ENCODE results near the gene ZCCHC24.

ZCCHC24 gene

DNA sequence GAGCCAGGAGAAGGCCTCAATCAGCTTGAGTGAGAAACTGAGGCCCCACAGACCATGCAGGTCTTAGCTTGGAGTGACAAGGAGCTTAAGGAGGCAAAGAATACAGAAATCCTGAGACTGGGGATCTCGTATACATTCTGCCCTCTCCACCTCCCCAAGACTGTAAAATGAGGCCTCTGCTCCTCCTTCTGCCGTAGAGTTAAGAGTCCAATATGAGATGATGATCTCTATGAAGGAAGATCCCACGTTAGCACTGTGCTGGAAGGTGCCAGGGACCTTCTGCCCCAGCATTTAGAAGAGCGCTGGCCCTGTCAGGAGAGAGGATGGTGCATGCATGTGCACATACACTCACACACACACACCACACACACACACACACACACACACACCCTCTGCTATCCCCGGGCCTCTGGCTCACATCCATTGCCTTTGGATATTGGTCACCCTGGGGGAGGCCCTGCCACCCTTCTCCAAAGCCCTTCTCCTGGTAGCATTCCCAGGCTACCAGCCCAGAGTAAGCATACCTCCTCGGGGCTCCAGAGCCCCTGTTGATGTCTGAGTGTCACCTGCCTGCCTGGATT is 15.0 kb downstream of the ZCCHC24 start:
- no peaks in the 10 kb centered on the region for H3K27me3 ChIP-seq (ENCODE audit: control insufficient read depth, insufficient read depth, low read length)

DNA sequence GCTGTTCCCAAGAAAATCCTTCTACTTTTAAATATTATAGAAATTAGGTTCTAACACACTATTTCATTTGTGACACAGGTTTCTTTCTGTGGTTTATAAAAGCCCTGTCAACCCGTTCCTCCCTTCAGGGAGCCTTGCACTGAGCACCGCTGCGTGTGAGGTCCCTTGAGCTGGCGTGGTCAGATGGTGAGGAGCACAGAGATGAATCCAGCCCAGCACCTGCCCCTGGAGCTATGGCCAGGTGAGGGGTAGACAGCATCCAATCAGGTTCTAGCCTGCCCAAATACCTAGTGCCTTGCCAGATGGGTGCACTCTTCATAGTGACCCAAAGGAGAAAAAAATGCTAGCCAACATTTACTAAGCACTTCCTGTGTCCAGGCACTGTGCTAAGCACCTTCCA is 15.7 kb downstream of the ZCCHC24 start:
- no peak overlapping the region for H3K27ac ChIP-seq (ENCODE audit: low read depth, low read length)
- H3K4me1 ChIP-seq (ENCODE audit: control insufficient read depth, insufficient read depth, low read length) = no peaks in the 10 kb centered on the region
- H3K27me3 ChIP-seq (ENCODE audit: control insufficient read depth, insufficient read depth, low read length) = no peaks in the 10 kb centered on the region
- peaks cover 3% of the 10 kb centered on the region; the same call in 1 of the 2 replicates for H3K36me3 ChIP-seq (ENCODE audit: control insufficient read depth, insufficient read depth, low read length)
- no peak overlapping the region for H3K9ac ChIP-seq (ENCODE audit: low read depth, low read length)
- no peak overlapping the region for H3K4me3 ChIP-seq (ENCODE audit: low read depth, low read length)
- no peaks in the 10 kb centered on the region for H3K9me3 ChIP-seq (ENCODE audit: control insufficient read depth, insufficient read depth, low read length)

More for the DNA sequence above, 15.0 kb downstream of the ZCCHC24 start:
- Histone ChIP-seq H3K4me1 (ENCODE audit: control insufficient read depth, insufficient read depth, low read length) (peaks cover under 1% of the 10 kb centered on the region; the same call in 1 of the 2 replicates), H3K36me3 (ENCODE audit: control insufficient read depth, insufficient read depth, low read length) (no peaks in the 10 kb centered on the region), H3K9me3 (ENCODE audit: control insufficient read depth, insufficient read depth, low read length) (no peaks in the 10 kb centered on the region), H3K9ac (ENCODE audit: low read depth, low read length) (no peak overlapping the region), H3K27ac (ENCODE audit: low read depth, low read length) (no peak overlapping the region), H3K4me3 (ENCODE audit: low read depth, low read length) (no peak overlapping the region)

DNA sequence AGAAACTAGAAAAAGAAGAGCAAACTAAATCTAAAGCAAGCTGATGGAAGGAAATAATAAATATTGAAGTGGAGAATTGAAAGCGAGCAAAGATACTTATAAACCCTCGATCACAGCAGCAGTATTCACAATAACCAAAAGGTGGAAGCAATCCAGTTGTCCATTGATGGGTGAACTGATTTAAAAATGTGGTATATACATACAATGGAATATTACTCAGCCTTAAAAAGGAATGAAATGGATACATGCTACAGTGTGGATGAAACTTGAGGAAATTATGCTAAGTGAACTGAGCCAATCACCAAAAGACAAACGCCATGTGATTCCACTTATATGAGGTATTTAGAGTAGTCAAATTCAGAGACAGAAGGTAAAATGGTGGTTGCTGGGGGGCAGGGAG is 17.5 kb downstream of the ZCCHC24 start:
- Histone ChIP-seq H3K36me3 (ENCODE audit: control insufficient read depth, insufficient read depth, low read length) (peaks cover 4% of the 10 kb centered on the region; the same call in 1 of the 2 replicates), H3K4me1 (ENCODE audit: control insufficient read depth, insufficient read depth, low read length) (no peaks in the 10 kb centered on the region), H3K27ac (ENCODE audit: low read depth, low read length) (no peak overlapping the region), H3K9ac (ENCODE audit: low read depth, low read length) (no peak overlapping the region), H3K4me3 (ENCODE audit: low read depth, low read length) (no peak overlapping the region), H3K9me3 (ENCODE audit: control insufficient read depth, insufficient read depth, low read length) (no peaks in the 10 kb centered on the region), H3K27me3 (ENCODE audit: control insufficient read depth, insufficient read depth, low read length) (no peaks in the 10 kb centered on the region)

DNA sequence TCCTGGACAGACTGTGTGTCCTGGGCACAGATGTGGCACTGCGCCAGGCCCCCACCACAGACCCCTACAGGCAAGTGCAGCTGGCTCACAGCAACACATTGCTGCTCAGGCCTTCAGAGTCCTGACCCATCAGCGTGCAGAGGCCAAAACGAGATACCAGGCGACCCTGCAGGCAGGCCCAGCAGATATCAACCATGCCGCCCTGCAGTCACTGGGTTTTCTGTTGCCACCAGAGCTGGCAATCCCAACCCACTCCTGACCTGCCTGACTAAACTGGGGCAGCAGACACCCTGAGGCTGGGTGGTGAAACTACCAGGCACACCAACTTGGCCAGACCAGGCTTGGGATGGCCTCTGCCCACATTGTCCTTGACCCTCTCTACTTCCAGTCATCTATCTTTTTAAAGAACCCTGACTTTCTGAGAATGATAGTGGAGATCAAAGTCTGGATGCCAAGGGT is 20.3 kb downstream of the ZCCHC24 start:
- no peaks in the 10 kb centered on the region for H3K4me1 ChIP-seq (ENCODE audit: control insufficient read depth, insufficient read depth, low read length)
- no peak overlapping the region for H3K4me3 ChIP-seq (ENCODE audit: low read depth, low read length)
- H3K36me3 ChIP-seq (ENCODE audit: control insufficient read depth, insufficient read depth, low read length) = peaks cover 4% of the 10 kb centered on the region; the same call in 1 of the 2 replicates
- H3K27ac ChIP-seq (ENCODE audit: low read depth, low read length) = no peak overlapping the region
- H3K9ac ChIP-seq (ENCODE audit: low read depth, low read length) = no peak overlapping the region
- H3K27me3 ChIP-seq (ENCODE audit: control insufficient read depth, insufficient read depth, low read length) = no peaks in the 10 kb centered on the region
- H3K9me3 ChIP-seq (ENCODE audit: control insufficient read depth, insufficient read depth, low read length) = no peaks in the 10 kb centered on the region

DNA sequence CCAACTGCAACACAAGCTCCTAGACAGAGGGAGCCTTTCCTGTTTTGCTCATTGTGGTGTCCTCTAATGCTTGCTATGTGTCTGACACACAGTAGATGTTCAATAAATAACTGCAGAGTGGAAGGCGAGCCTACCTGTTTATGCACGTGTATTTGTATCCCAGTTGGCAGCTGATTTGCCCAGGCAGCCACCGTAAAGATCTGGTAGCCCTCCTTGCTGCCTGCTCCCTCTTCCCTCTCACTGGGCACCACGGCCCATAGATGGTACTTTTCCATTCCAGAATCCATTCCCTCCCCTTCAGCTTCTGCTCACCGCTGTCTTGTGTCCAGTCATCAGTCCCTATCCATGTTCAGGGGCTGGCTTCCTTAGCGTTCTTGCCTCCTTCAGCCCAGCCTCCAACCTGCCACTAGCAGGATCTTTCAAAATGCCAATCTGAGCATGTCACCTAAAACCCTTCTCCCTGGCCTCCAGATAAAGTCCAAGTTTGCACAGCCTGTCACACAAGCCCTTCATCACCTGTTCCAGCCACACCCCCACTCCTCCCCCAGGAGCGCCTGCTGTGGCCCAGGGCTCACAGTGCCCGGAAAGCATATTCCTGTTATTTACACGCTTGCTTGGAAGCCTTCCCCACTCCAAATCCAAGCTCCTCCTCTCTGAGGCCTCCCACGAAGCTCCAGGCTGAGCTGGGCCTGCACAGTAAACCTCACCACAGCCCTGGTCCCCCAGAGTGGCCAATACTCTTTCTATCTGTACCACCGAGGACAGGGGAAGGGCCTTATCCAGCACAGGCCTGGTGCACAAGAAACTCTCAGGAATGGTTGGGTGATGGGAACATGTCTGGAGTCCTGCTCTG is 21.0 kb downstream of the ZCCHC24 start:
- Histone ChIP-seq H3K4me1 (ENCODE audit: control insufficient read depth, insufficient read depth, low read length) (no peaks in the 10 kb centered on the region), H3K9me3 (ENCODE audit: control insufficient read depth, insufficient read depth, low read length) (no peaks in the 10 kb centered on the region), H3K36me3 (ENCODE audit: control insufficient read depth, insufficient read depth, low read length) (peaks cover 4% of the 10 kb centered on the region; the same call in 1 of the 2 replicates), H3K4me3 (ENCODE audit: low read depth, low read length) (no peak overlapping the region), H3K27ac (ENCODE audit: low read depth, low read length) (no peak overlapping the region), H3K9ac (ENCODE audit: low read depth, low read length) (no peak overlapping the region), H3K27me3 (ENCODE audit: control insufficient read depth, insufficient read depth, low read length) (no peaks in the 10 kb centered on the region)

DNA sequence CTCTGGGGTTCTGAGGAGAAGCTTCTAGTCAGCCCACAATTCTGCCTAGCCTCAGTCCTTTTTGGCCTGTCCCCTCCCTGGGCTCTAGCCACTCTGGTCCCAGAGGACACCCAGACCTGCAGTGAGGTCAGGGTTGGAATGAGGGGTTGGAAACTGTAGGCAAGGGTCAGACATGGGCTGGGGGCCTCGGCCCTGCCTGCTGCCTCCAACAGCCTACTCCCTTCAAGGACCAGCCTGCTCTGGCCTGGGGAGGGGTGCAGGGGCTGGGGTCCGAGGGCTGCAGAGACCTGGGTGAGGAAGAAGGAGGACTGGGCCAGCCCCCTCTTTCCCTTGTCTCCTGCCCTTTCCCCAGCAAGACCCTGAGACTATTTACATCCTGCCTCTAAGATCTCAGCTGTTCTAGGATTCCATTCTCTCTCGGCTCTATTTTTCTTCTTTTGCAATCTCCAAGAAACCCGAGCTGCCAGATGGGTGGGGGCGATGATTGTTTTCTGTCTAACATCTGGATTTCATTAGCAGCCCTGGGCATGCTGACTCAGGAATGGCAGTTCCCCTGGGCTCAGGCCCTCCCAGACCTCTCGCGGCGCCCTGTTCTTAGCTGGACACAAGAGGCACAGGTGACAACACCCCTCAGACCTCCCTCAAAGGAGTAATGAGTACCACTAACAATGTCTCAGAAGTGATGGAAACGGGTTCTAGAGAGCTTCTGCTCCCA is 23.1 kb downstream of the ZCCHC24 start:
- Histone ChIP-seq H3K27ac (ENCODE audit: low read depth, low read length) (no peak overlapping the region), H3K36me3 (ENCODE audit: control insufficient read depth, insufficient read depth, low read length) (peaks cover 4% of the 10 kb centered on the region; the same call in 1 of the 2 replicates), H3K27me3 (ENCODE audit: control insufficient read depth, insufficient read depth, low read length) (no peaks in the 10 kb centered on the region), H3K4me3 (ENCODE audit: low read depth, low read length) (no peak overlapping the region), H3K9me3 (ENCODE audit: control insufficient read depth, insufficient read depth, low read length) (no peaks in the 10 kb centered on the region), H3K4me1 (ENCODE audit: control insufficient read depth, insufficient read depth, low read length) (no peaks in the 10 kb centered on the region), H3K9ac (ENCODE audit: low read depth, low read length) (no peak overlapping the region)

DNA sequence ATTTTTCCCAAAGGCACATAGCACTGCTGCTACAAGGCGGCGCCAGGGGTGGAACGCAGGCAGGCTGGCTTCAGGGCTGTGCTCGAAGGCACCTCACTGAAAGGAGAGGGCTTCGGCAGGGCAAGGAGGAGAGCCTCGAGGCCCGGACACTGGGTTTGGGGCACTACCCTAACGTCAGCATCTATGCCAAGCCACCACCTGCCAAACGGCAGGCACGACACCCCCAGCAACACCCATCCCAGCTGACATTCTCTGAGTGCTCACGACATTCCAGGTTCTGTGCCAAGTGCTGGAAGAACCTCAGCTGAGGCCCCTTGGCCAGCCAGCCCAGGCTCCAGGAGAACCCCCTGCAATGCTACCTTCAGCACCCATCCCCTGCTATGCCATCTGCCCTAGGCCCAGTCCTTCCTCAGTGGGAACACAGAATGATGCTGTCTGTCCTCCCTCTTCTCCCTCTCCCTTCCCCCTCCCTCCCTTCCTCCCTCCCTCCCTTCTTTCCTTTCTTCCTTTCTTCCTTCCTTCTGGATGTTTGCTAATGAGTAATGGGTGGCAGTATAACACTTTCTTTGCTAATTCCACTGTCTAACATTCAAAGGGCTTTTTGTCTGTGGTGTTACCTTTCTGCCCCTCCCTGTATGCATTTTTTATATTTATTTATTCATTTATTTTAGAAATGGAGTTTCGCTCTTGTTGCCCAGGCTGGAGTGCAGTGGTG is 24.3 kb downstream of the ZCCHC24 start:
- H3K36me3 ChIP-seq (ENCODE audit: control insufficient read depth, insufficient read depth, low read length) = peaks cover 4% of the 10 kb centered on the region; the same call in 1 of the 2 replicates
- no peak overlapping the region for H3K27ac ChIP-seq (ENCODE audit: low read depth, low read length)
- no peak overlapping the region for H3K4me3 ChIP-seq (ENCODE audit: low read depth, low read length)
- no peaks in the 10 kb centered on the region for H3K4me1 ChIP-seq (ENCODE audit: control insufficient read depth, insufficient read depth, low read length)
- no peak overlapping the region for H3K9ac ChIP-seq (ENCODE audit: low read depth, low read length)
- no peaks in the 10 kb centered on the region for H3K27me3 ChIP-seq (ENCODE audit: control insufficient read depth, insufficient read depth, low read length)
- no peaks in the 10 kb centered on the region for H3K9me3 ChIP-seq (ENCODE audit: control insufficient read depth, insufficient read depth, low read length)

DNA sequence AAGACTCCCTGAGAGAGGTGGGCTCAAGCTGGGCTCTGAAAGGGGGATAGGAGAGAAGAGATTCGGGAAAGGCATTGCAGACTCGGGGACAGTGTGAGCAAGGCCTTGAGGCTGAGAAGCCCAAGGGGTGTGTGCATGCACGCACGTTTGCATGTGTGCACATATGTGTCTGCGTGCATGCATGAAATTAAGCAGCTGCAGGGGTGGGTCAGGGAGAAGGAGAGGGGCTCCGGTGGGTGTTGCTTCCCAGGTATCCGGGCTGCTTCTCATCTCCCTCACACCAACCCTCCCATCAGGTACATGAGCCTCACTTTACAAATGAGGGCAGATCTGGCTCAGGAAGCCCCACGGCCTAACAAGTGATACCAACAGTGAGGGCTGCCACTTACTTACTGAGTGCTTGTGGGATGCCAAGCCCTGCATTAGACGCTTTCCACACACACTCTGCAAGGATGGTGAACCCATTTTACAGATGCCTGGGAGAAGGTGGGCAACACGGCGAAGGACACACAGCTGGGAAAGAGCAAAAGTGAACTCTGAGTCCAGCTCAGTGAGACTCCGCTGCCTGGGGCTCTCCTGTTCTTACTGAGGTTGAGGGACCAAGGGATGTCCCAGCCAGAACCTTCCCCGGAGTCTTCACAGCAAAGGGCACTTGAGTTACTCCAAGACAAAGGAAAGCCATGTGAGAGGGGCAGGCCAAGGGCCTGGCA is 26.4 kb downstream of the ZCCHC24 start:
- Histone ChIP-seq H3K27ac (ENCODE audit: low read depth, low read length) (no peak overlapping the region), H3K36me3 (ENCODE audit: control insufficient read depth, insufficient read depth, low read length) (no peaks in the 10 kb centered on the region), H3K4me3 (ENCODE audit: low read depth, low read length) (no peak overlapping the region), H3K27me3 (ENCODE audit: control insufficient read depth, insufficient read depth, low read length) (no peaks in the 10 kb centered on the region), H3K4me1 (ENCODE audit: control insufficient read depth, insufficient read depth, low read length) (no peaks in the 10 kb centered on the region), H3K9ac (ENCODE audit: low read depth, low read length) (no peak overlapping the region), H3K9me3 (ENCODE audit: control insufficient read depth, insufficient read depth, low read length) (no peaks in the 10 kb centered on the region)

DNA sequence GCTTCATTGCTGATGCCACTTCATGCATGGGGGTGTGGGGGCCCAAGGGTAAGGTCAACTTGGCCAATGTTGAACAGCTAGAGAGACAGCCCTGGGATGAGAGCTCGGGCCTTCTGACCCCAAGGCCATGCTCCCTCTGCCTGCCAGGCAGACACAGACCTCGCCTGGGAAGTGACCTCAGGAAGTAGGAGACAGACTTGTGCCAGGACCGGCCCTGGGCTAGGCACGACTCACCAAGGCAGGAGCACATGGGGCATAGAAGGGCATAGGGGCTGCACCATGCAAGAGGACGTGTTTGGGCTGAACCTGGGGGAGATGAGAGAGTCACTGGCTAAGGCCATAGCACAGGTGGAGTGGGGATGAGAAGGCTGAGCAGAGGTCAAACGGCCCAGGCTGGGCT is 27.1 kb downstream of the ZCCHC24 start:
- Histone ChIP-seq H3K9me3 (ENCODE audit: control insufficient read depth, insufficient read depth, low read length) (no peaks in the 10 kb centered on the region), H3K9ac (ENCODE audit: low read depth, low read length) (no peak overlapping the region), H3K27me3 (ENCODE audit: control insufficient read depth, insufficient read depth, low read length) (no peaks in the 10 kb centered on the region), H3K4me1 (ENCODE audit: control insufficient read depth, insufficient read depth, low read length) (no peaks in the 10 kb centered on the region), H3K4me3 (ENCODE audit: low read depth, low read length) (no peak overlapping the region), H3K27ac (ENCODE audit: low read depth, low read length) (no peak overlapping the region), H3K36me3 (ENCODE audit: control insufficient read depth, insufficient read depth, low read length) (no peaks in the 10 kb centered on the region)

DNA sequence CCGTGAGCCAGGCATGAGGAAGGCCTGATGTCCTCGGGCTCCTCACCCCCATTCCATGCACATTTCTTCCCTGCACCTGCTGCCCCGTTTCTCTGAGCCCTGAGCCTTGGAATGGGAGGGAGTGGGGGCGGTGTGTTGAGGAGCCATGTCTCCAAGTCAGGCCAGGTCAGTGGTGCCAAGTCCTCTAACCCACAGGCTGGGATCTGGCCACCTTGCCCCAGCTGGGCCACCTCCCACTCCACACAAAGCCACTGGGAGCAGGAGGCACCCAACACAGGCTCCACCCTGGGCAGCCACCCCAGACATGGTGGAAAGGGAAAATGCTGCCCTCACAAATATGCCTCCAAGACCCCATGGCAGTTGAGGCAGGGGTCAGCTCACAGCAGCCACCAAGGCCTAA is 27.7 kb downstream of the ZCCHC24 start:
- no peak overlapping the region for H3K27ac ChIP-seq (ENCODE audit: low read depth, low read length)
- no peaks in the 10 kb centered on the region for H3K9me3 ChIP-seq (ENCODE audit: control insufficient read depth, insufficient read depth, low read length)
- H3K36me3 ChIP-seq (ENCODE audit: control insufficient read depth, insufficient read depth, low read length) = no peaks in the 10 kb centered on the region
- H3K27me3 ChIP-seq (ENCODE audit: control insufficient read depth, insufficient read depth, low read length) = no peaks in the 10 kb centered on the region
- H3K4me1 ChIP-seq (ENCODE audit: control insufficient read depth, insufficient read depth, low read length) = no peaks in the 10 kb centered on the region
- no peak overlapping the region for H3K4me3 ChIP-seq (ENCODE audit: low read depth, low read length)
- H3K9ac ChIP-seq (ENCODE audit: low read depth, low read length) = no peak overlapping the region

Data from HUES48 (cell line).